GM19372 (cell line): ENCODE data around the gene SNAP25.

ENCODE experiments used
- ATAC-seq: cut with Tn5 transposase; IDR thresholded peaks from one replicate; pipeline ENCODE4 v1.9.1; 2021; ENCODE audit warnings: mild to moderate bottlenecking, low read depth, moderate library complexity; ENCODE audit not compliant: unreplicated experiment

SNAP25 gene

DNA sequence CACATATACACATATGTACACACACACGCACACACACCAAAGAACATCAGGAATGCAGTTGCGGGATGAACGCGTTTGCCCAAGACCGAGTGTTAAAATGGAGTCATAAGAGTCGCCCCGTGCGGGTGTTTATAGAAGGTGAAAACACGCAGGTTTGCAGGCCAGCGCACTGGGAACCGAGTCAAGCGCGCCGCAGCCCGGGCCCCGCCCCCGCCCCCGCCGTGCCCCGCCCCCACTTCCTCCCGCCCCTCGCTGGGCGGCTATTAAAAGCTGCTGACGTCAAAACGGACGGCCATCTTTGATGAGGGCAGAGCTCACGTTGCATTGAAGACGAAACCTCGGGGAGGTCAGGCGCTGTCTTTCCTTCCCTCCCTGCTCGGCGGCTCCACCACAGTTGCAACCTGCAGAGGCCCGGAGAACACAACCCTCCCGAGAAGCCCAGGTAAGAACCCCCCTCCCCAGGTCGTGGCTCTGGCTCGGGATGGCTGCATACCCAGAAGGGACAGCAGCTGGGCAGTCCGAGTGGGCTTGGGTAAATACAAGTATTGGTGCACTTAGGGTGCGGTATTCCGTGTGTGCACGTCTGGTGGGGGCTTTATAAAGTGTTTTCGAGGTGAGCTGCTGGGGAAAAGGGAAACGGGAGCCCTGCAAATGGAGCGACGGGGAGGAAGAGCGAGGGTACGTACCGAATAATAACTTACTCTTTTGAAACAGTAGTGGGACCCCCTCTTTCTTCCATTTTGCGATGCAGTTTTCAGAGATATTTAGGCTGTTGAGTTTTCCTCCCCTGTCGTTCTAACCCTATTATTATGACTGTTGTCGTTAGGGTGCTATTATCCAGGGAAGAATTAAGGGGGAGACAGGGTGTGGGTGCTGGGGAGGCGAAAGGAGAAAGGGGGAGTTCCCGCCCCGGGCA, at the start of gene SNAP25:
Gene SNAP25 (plus strand): TSS at position 295 of the 916 bp plus-strand sequence. CDS start 56,662 bp downstream, outside the sequence.
- ATAC-seq, result no peak

- no peak for ATAC-seq
Observed at GRCh38 chr20:10169752-10170151, 48.9 kb upstream of the SNAP25 start.

DNA sequence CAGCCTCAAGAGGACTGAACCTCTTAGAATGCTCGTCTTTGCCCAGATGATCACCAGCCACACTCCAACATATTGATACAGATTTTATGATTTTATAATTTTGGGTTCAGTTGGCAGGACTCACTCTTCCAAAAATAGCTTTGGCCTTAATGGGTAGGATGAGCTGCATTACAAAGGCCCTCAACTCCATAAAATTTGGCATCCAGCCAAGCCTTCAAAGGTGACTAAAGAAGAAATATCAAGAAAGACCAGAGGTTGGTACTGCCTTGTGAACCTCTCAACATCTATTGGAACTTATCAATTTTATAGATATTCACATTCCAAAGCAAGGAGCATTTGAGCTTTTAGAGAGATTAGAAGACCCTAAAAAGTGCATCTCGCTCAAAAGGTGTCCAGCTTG, 48.4 kb upstream of the SNAP25 start:
- ATAC-seq, result no peak

DNA sequence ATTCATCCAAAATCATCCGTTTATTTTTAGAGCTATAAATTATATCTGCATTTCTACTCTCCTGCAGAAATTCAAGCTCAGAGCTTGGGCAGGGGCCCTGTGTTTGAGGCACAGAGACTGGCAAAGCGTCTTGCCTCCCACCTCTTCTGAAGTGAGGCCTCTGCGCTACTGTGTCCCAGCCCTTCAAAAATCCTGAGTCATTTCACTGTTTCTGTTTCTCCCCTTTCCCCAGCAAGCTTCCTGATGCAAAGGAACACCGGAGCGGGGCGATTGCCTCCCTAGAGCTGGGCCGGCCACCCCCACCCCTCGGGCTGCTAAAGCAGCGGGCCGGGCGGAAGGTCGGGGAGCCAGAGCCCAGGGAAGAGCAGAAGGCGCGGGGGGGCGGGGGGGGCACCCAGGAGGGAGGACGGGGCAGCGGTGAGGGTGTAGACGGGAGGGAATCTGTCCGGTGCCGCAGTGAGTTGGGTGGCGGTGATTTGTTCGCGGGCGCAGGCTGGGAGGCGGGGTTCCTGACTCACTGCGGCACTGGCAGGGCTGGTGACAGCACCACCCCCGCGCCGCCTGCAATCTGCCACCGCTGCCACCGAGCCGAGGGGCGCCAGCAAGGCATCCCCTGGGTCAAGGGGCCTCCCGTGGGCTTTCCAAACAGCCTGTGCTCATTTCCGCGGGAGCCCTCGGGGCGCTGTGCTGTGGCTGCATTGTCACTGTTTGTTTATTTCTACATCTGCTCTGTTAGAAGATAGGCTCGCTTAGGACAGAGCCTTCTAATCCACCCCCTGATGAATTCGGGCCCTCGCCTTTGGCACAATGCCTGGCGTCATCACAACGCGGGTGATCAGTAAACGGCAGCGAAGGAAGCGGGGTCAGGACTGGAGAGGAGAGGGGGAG, 46.5 kb upstream of the SNAP25 start:
- no peak for ATAC-seq

DNA sequence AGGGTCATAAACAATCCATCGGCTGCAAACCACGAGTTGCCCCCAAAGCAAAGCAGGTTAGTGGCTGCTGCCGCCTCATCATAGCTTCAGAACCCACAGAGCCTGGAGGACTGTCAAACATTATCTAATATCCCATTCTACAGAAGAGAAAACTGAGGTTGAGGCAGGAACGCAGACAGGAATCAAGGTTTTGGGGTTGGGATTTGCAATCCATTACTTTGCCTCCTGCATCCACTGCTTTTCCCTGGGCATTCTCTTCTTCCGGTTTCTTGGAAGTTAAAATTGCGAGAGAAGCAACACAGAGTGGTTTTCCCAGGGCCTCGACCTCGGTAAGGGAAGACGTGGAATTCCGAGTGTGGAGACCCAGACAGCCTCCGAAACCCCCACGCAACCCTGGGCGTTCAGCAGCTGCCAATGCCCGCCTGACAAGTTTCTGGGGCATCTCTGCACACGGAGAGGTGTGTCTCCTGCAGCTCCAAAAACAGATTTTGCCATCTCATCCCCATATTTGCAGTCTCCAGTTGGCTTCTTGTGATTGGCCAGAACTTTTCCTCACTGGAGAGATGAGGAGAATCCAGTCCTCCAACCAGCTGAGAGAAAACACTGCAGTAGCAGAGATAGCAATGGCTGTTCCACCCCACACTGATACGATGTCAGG, 45.5 kb upstream of the SNAP25 start:
- ATAC-seq, result no peak

DNA sequence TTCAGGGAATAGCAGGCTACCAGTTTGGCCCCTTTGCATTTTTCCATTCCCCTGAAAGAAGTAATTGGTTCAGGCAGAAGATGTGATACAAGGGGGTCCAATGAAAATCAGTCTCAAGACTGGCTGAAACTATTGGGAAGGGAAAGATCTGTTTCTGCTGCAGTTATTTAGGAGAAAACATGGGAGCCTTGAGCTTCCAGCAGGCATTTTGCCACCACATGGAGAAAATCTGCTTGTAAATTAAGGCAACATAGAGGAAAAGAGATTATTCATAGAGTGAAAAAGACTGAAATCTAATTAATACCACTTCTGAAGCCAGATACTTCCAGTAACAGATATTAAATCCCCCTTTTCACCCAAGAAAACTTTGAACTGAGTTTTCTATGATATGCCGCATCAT, 44.2 kb upstream of the SNAP25 start:
- no peak for ATAC-seq

DNA sequence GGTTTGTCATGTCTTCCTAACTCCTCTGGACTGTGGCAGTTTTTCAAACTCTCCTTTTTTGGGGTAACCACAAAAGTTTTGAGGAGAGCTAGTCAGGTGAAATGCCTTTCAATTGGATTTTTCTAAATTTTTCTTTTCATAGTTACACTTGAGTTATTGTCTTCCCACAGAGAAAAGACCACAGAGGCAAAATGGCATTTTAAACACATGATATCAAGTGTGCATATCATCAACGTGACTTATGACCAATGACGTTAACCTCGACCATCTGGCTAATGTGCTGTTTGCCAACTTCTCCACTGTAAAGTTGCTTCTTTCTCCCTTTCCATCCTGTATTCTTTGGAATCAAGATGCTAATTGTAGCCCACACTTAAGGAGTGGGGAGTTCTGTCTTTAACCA, 41.3 kb upstream of the SNAP25 start:
- ATAC-seq, result no peak

DNA sequence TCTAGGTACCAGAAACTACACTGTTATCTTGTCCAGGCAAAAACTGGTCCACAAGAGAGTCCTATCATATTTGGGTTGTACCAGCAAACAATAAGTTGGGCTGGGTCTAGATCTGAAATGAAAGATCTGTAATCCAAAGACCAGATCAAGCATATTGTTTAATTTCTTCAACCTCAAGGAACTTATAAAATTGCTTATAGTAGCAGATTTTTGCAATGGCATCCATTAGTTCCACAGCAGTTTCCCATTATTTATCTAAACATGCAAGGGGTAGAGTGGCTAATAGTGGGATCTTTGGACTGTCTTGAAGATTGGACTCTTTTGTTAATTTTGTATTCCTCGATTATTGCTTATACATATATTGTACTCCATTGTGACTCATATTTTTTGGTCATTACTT, 40.5 kb upstream of the SNAP25 start:
- no peak for ATAC-seq

GRCh38 chr20:10178727-10179313, 39.8 kb upstream of the SNAP25 start:
- ATAC-seq, result no peak

GRCh38 chr20:10179574-10180298, 38.9 kb upstream of the SNAP25 start:
- ATAC-seq, result no peak

DNA sequence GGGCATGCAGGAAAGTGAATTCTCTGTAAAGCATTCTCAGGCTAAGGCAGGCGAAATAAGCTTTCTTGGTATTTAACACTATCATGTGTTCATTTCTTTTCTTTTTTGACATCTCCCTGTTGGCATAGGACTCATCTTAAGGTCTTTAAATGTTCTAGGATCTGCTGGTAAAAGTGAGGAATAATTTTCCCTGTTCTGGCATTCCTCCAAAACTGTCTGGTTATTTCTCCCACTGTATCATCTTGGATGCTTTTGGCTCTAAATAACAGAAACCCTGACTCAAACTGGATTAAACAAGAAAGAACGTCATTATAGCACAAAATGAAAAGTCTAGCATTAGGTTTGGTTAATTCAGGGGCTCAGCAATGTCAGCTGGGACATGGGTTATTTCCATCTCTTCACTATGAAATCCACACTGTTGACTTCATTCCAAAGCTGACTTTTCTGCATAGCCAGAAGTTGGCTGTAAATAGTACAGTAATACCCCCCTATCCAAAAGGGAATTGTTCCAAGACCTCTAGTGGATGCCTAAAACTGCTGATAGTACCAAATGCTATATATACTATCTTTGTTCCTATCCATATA, 37.9 kb upstream of the SNAP25 start:
- ATAC-seq, result no peak

- ATAC-seq, result no peak
Observed at GRCh38 chr20:10185741-10186558, 32.7 kb upstream of the SNAP25 start.

- no peak for ATAC-seq
Observed at GRCh38 chr20:10190456-10190855, 28.2 kb upstream of the SNAP25 start.

DNA sequence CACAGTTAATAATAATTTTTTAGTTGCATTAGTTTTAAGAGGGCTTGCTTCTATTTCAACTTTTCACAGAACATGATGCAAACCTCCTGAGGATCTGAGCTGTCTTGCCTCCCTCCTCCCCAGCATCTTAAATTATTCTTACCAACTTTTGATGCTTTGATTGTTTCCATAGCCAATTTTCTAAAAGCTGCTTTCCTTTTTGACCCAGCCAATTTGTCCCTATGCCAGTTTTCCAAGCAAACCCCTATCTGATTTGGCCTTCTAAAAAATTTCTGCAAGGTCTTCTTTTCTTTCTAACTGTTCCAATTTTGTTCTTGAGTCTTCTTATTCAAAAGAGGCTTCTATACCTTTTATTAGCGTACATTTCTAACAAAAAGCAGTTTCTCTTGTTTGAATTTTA, 26.5 kb upstream of the SNAP25 start:
- no peak for ATAC-seq

GRCh38 chr20:10194166-10194565, 24.5 kb upstream of the SNAP25 start:
- no peak for ATAC-seq

- no peak for ATAC-seq
Observed at GRCh38 chr20:10200330-10200729, 18.3 kb upstream of the SNAP25 start.

GRCh38 chr20:10201321-10201870, 17.2 kb upstream of the SNAP25 start:
- ATAC-seq, result no peak

GRCh38 chr20:10209091-10209490, 9.5 kb upstream of the SNAP25 start:
- no peak for ATAC-seq
